ENCODE measurements around the gene TCP11L2. TPM values are rescaled to one million over a fixed set of nuclear protein-coding genes. Genes with fewer than 3 reads are reported as not detected.

Gene TCP11L2
- total RNA-seq, 4 donors from 2014 or later = 35.4 to 59.8 (median 41.5) TPM

DNA sequence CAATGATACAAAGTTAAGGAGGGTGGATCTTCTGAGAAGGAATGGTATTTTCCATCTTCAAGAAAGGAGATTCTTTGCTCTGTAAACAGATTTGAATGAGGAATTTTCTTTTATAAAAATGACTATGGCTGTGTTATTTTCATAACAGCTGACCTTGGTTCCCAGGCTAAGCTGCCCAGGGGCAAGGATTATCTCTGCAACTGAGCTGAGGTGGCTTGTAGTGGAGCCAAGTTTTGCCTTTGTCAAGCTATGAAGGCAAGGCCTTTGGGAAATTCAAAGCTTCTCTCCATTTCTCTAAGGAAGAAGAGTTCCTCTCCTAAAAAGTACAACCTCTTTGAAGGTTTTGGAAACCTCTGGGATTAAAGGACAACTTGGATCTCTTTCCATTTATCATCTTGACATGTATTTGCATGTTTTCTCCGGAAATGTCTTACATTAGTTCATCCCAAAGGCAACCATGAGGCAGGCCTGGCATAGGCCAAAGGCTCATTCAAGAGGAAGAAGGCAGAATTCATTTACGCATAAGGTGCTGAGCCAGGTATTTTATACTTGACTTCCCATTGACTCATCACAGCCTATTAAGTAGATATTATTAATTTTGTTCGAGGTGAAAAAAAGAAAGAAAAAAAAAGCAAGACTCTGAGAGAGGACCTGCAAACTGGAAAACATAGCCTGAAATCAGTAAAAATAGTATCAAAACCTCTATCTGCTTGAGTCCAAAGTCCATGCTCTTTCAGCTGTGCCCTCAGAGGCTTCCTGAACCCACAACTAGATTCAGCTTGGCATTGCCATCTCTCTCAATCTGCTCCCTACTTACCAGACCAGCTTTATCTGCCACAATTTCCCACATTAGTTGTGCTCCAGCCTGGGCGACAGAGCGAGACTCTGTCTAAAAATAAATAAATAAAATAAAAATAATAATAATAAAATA, 30.7 kb upstream of the TCP11L2 start:
- no peak for TF ChIP-seq POLR2A (IDR thresholded peaks at IDR 0.05)
- TF ChIP-seq EP300 (IDR thresholded peaks at IDR 0.05) = no peak
- no peak for TF ChIP-seq POLR2AphosphoS5 (IDR thresholded peaks at IDR 0.05)
- TF ChIP-seq, protein P1, sequence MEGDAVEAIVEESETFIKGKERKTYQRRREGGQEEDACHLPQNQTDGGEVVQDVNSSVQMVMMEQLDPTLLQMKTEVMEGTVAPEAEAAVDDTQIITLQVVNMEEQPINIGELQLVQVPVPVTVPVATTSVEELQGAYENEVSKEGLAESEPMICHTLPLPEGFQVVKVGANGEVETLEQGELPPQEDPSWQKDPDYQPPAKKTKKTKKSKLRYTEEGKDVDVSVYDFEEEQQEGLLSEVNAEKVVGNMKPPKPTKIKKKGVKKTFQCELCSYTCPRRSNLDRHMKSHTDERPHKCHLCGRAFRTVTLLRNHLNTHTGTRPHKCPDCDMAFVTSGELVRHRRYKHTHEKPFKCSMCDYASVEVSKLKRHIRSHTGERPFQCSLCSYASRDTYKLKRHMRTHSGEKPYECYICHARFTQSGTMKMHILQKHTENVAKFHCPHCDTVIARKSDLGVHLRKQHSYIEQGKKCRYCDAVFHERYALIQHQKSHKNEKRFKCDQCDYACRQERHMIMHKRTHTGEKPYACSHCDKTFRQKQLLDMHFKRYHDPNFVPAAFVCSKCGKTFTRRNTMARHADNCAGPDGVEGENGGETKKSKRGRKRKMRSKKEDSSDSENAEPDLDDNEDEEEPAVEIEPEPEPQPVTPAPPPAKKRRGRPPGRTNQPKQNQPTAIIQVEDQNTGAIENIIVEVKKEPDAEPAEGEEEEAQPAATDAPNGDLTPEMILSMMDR (IDR thresholded peaks at IDR 0.05) = no peak
- Histone ChIP-seq H3K4me1 (no peaks in the 10 kb centered on the region), H3K9me3 (no peaks in the 10 kb centered on the region), H3K27me3 (no peaks in the 10 kb centered on the region), H3K27ac (no peak overlapping the region), H3K36me3 (no peaks in the 10 kb centered on the region), H3K4me3 (no peak overlapping the region)
- ATAC-seq = no peak
- 85 to 86% methylated on average over 3 to 5 of the region's 5 CpGs for WGBS, 2 donors (ENCODE audit: low coverage in 1 of 2)

DNA sequence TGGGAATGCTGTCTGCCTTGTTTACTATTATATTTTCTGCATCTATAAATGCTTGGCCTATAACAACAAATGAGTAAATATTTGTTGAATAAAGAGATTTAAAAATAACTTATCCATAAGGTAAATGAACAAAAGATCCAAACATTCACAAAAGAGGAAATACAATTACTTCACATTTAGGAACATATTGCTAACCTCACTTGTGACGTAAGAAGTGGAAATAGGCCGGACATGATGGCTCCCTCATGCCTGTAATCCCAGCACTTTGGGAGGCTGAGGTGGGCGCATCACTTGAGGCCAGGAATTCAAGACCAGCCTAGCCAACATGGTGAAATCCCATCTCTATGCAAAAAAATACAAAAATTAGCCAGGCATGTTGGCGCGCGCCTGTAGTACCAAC, 29.0 kb upstream of the TCP11L2 start:
- WGBS, 2 donors (ENCODE audit: low coverage in 1 of 2) = 85 to 98% methylated on average over 2 to 6 of the region's 6 CpGs
- TF ChIP-seq POLR2AphosphoS5 (IDR thresholded peaks at IDR 0.05) (no peak), POLR2A (IDR thresholded peaks at IDR 0.05) (no peak), EP300 (IDR thresholded peaks at IDR 0.05) (no peak)
- TF ChIP-seq, protein P1 (IDR thresholded peaks at IDR 0.05) = no peak
- no peak for ATAC-seq

DNA sequence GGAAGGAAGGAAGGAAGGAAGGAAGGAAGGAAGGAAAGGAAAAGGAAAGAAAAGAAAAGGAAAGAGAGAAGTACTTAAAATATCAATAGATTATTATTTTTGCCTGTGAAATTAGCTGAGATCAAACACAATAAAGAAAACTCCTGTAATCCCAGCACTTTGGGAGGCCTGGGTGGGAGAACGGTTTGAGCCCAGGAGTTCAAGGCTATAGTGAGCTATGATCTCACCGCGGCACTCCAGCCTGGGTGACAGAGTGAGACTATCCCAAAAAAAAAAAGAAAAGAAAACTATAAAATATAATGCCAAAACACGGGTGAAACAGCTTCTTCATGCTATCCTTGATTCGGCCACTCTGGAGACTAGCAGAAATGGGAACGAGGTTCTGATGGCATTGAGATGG, 28.5 kb upstream of the TCP11L2 start:
- no peak for ATAC-seq

More for the DNA sequence above, 29.0 kb upstream of the TCP11L2 start:
- Histone ChIP-seq H3K4me1 (no peaks in the 10 kb centered on the region), H3K4me3 (no peak overlapping the region), H3K27ac (no peak overlapping the region), H3K9me3 (no peaks in the 10 kb centered on the region), H3K36me3 (no peaks in the 10 kb centered on the region), H3K27me3 (no peaks in the 10 kb centered on the region)

DNA sequence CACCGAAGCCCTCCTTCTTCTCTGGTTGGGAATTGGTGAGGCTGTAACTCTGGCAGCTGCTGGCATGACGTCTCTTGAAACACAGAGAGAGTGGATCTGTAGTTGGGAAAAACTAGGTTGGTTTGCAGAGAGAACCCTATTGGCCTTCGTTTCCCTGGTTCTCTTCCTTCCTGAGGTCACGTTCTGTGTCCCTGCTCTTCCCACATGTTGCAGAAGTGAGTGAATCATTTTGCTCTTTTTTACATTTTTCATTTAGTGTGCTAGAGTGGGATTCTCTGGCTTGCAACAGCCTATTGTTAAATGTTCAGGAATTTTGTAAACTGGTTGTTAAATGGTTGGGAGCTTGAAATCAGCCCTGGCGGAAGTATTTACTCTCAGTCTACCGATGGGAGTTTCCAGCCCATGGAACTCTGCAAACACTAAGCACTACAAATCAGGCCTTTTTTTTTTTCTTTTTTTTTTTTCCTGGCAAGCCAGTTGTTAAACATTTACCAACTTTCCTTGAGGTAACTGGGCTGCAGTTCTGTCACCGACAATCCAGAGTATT, 27.9 kb upstream of the TCP11L2 start:
- no peaks in the 10 kb centered on the region for H3K4me1 ChIP-seq
- WGBS, 2 donors (ENCODE audit: low coverage in 1 of 2) = 67 to 93% methylated on average over 2 to 6 of the region's 7 CpGs
- H3K27ac ChIP-seq = no peak overlapping the region
- H3K36me3 ChIP-seq = no peaks in the 10 kb centered on the region
- H3K4me3 ChIP-seq = no peak overlapping the region
- no peaks in the 10 kb centered on the region for H3K27me3 ChIP-seq
- no peak for TF ChIP-seq EP300 (IDR thresholded peaks at IDR 0.05)
- TF ChIP-seq POLR2AphosphoS5 (IDR thresholded peaks at IDR 0.05) = no peak
- TF ChIP-seq POLR2A (IDR thresholded peaks at IDR 0.05) = no peak
- TF ChIP-seq, protein P1 (IDR thresholded peaks at IDR 0.05) = no peak
- H3K9me3 ChIP-seq = no peaks in the 10 kb centered on the region
- ATAC-seq = no peak

More for the DNA sequence above, 28.5 kb upstream of the TCP11L2 start:
- Histone ChIP-seq H3K4me3 (no peak overlapping the region), H3K27me3 (no peaks in the 10 kb centered on the region), H3K36me3 (no peaks in the 10 kb centered on the region), H3K9me3 (no peaks in the 10 kb centered on the region), H3K4me1 (no peaks in the 10 kb centered on the region), H3K27ac (no peak overlapping the region)
- WGBS, 2 donors (ENCODE audit: low coverage in 1 of 2) = 81 to 85% methylated on average over 3 to 6 of the region's 6 CpGs
- TF ChIP-seq POLR2A (IDR thresholded peaks at IDR 0.05) (no peak), EP300 (IDR thresholded peaks at IDR 0.05) (no peak), POLR2AphosphoS5 (IDR thresholded peaks at IDR 0.05) (no peak)
- TF ChIP-seq, protein P1 (IDR thresholded peaks at IDR 0.05) = no peak
